Neural crest cell (in vitro differentiated cells): ENCODE measurements around the gene PNPLA2. TPM values are rescaled to one million over a fixed set of nuclear protein-coding genes. Genes with fewer than 3 reads are reported as not detected.

Experiments
- DNase-seq: peaks from one replicate; pipeline ENCODE4 v3.0.0; 2021; ENCODE audit warnings: low read depth, mixed read lengths, low spot score
- H3K27ac Mint-ChIP-seq: one replicate; pipeline ENCODE4 v1.8.0; 2021; ENCODE audit warnings: mild to moderate bottlenecking, mixed read lengths; ENCODE audit not compliant: unreplicated experiment
- H3K27me3 Mint-ChIP-seq: 2 replicates; pipeline ENCODE4 v1.8.0; 2021; ENCODE audit warnings: low read depth, mild to moderate bottlenecking, mixed read lengths
- H3K36me3 Mint-ChIP-seq: 2 replicates; pipeline ENCODE4 v1.8.0; 2021; ENCODE audit warnings: low read depth, mild to moderate bottlenecking, mixed read lengths
- H3K4me1 Mint-ChIP-seq: 2 replicates; pipeline ENCODE4 v1.8.0; 2021; ENCODE audit warnings: mixed read lengths
- H3K4me3 Mint-ChIP-seq: one replicate; pipeline ENCODE4 v1.8.0; 2021; ENCODE audit warnings: mild to moderate bottlenecking, mixed read lengths
- H3K9me3 Mint-ChIP-seq: 2 replicates; pipeline ENCODE4 v1.8.0; 2021; ENCODE audit warnings: mixed read lengths
- total RNA-seq: library from RNA; stranded (reverse); gene quantifications from 2 replicates; pipeline ENCODE4 v1.2.1, GENCODE V29; 2021
- TF ChIP-seq, protein P1 (sequence below): fragments of 200-600 bp; sonication (generic); conservative IDR thresholded peaks from 2 replicates; pipeline ENCODE4 v1.5.0; 2021; ENCODE audit warnings: antibody characterized with exemption, mild to moderate bottlenecking

Gene PNPLA2
- total RNA-seq, 1 donor from 2014 or later = 34.5 TPM

DNA sequence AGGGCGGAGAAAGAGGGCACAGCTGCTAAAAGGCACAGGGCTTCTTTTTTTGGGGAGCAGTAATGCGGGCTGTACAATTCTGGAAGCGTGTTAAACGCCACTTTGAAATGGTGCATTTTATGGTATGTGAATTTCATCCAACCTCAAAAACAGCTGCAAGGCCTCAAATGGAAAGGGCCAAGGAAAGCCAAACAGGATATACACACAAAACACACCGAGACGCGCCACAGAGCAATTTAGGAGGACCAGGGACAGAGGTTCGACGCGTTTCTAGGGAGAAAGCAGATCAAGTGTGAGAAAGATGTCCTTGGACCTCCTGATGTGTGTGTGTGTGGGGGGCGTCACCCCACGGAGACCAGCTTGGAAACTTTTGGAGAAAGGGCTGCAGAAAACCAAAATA lies 55.0 kb downstream of the PNPLA2 start:
- no peaks in the 10 kb centered on the region for H3K27me3 Mint-ChIP-seq
- TF ChIP-seq, protein P1, sequence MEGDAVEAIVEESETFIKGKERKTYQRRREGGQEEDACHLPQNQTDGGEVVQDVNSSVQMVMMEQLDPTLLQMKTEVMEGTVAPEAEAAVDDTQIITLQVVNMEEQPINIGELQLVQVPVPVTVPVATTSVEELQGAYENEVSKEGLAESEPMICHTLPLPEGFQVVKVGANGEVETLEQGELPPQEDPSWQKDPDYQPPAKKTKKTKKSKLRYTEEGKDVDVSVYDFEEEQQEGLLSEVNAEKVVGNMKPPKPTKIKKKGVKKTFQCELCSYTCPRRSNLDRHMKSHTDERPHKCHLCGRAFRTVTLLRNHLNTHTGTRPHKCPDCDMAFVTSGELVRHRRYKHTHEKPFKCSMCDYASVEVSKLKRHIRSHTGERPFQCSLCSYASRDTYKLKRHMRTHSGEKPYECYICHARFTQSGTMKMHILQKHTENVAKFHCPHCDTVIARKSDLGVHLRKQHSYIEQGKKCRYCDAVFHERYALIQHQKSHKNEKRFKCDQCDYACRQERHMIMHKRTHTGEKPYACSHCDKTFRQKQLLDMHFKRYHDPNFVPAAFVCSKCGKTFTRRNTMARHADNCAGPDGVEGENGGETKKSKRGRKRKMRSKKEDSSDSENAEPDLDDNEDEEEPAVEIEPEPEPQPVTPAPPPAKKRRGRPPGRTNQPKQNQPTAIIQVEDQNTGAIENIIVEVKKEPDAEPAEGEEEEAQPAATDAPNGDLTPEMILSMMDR = no peak
- no peak overlapping the region for H3K27ac Mint-ChIP-seq

More for the DNA sequence above, 55.0 kb downstream of the PNPLA2 start:
- no peak for DNase-seq
- Mint-ChIP-seq H3K36me3 (peaks cover 3% of the 10 kb centered on the region), H3K9me3 (no peaks in the 10 kb centered on the region), H3K4me3 (no peak overlapping the region), H3K4me1 (no peaks in the 10 kb centered on the region)

Other genes starting within 250 kb of the PNPLA2 start
- gene PHRF1, start 242.4 kb upstream of the PNPLA2 start, total RNA-seq = 52.3 TPM in 2 replicates
- 10.2 and 11.4 TPM in 2 replicates for gene IRF7, start 203.0 kb upstream of the PNPLA2 start, total RNA-seq
- not detected in 2 replicates for gene CDHR5, start 194.0 kb upstream of the PNPLA2 start, total RNA-seq
- not detected in 2 replicates for gene SCT, start 191.7 kb upstream of the PNPLA2 start, total RNA-seq
- 0.30 and 0.63 TPM in 2 replicates for gene DRD4, start 181.6 kb upstream of the PNPLA2 start, total RNA-seq
- 60.9 and 67.0 TPM in 2 replicates for gene DEAF1, start 123.7 kb upstream of the PNPLA2 start, total RNA-seq
- 19.9 and 26.8 TPM in 2 replicates for gene TMEM80, start 123.1 kb upstream of the PNPLA2 start, total RNA-seq
- 2.6 and 3.9 TPM in 2 replicates for gene EPS8L2, start 112.7 kb upstream of the PNPLA2 start, total RNA-seq
- gene TALDO1, start 71.5 kb upstream of the PNPLA2 start, total RNA-seq = 154 and 163 TPM in 2 replicates
- gene GATD1, start 41.4 kb upstream of the PNPLA2 start, total RNA-seq = 93.6 and 94.9 TPM in 2 replicates
- 1.0 and 1.2 TPM in 2 replicates for gene CEND1, start 28.8 kb upstream of the PNPLA2 start, total RNA-seq
- gene SLC25A22, start 20.6 kb upstream of the PNPLA2 start, total RNA-seq = 53.4 and 54.6 TPM in 2 replicates
- 30.7 and 37.9 TPM in 2 replicates for gene PIDD1, start 13.7 kb upstream of the PNPLA2 start, total RNA-seq
- 1,810 and 1,830 TPM in 2 replicates for gene RPLP2, start 8.9 kb upstream of the PNPLA2 start, total RNA-seq
- gene CRACR2B, start 9.0 kb downstream of the PNPLA2 start, total RNA-seq = 1.6 and 2.7 TPM in 2 replicates
- 101 and 108 TPM in 2 replicates for gene CD151, start 14.0 kb downstream of the PNPLA2 start, total RNA-seq
- 128 and 134 TPM in 2 replicates for gene POLR2L, start 23.6 kb downstream of the PNPLA2 start, total RNA-seq
- 40.0 and 40.2 TPM in 2 replicates for gene TSPAN4, start 23.9 kb downstream of the PNPLA2 start, total RNA-seq
- 81.8 and 82.4 TPM in 2 replicates for gene CHID1, start 91.9 kb downstream of the PNPLA2 start, total RNA-seq
- 75.5 and 78.1 TPM in 2 replicates for gene AP2A2, start 107.0 kb downstream of the PNPLA2 start, total RNA-seq
- not detected in 2 replicates for gene MUC6, start 217.8 kb downstream of the PNPLA2 start, total RNA-seq